ENCODE measurements around the gene CBLC.

The CBLC gene

GRCh38 chr19:44746616-44746945 is 31.1 kb upstream of the CBLC start:
- DNase-seq (ENCODE audit: low read depth): no peak

- DNase-seq (ENCODE audit: low read depth): no peak
Observed at GRCh38 chr19:44746946-44747738, 30.5 kb upstream of the CBLC start.

GRCh38 chr19:44747739-44748425 is 29.8 kb upstream of the CBLC start:
- DNase-seq (ENCODE audit: low read depth): no peak

- DNase-seq (ENCODE audit: low read depth): no peak
Observed at GRCh38 chr19:44748426-44749254, 29.1 kb upstream of the CBLC start, which contains the start of gene BCL3. Gene BCL3 (plus strand): TSS chr19:44748708. CDS start chr19:44748791, 83 bp downstream.

GRCh38 chr19:44749292-44749691 is 28.4 kb upstream of the CBLC start:
- DNase-seq (ENCODE audit: low read depth): no peak

GRCh38 chr19:44749994-44750393 is 27.7 kb upstream of the CBLC start:
- no peak for DNase-seq (ENCODE audit: low read depth)

GRCh38 chr19:44752123-44752815 is 25.4 kb upstream of the CBLC start:
- DNase-seq (ENCODE audit: low read depth): no peak

- DNase-seq (ENCODE audit: low read depth): no peak
Observed at GRCh38 chr19:44752816-44753625, 24.7 kb upstream of the CBLC start.

GRCh38 chr19:44753626-44753931 is 24.1 kb upstream of the CBLC start:
- DNase-seq (ENCODE audit: low read depth): no peak

GRCh38 chr19:44753932-44754749 is 23.5 kb upstream of the CBLC start:
- DNase-seq (ENCODE audit: low read depth): no peak

- DNase-seq (ENCODE audit: low read depth): no peak
Observed at GRCh38 chr19:44754750-44755080, 23.0 kb upstream of the CBLC start.

GRCh38 chr19:44755219-44755618 is 22.5 kb upstream of the CBLC start:
- DNase-seq (ENCODE audit: low read depth): no peak

- no peak for DNase-seq (ENCODE audit: low read depth)
Observed at GRCh38 chr19:44756089-44756562, 21.6 kb upstream of the CBLC start.

GRCh38 chr19:44757057-44757734 is 20.5 kb upstream of the CBLC start:
- DNase-seq (ENCODE audit: low read depth): no peak

GRCh38 chr19:44757735-44758505 is 19.8 kb upstream of the CBLC start:
- DNase-seq (ENCODE audit: low read depth): no peak

- DNase-seq (ENCODE audit: low read depth): no peak
Observed at GRCh38 chr19:44758596-44758995, 19.1 kb upstream of the CBLC start.

GRCh38 chr19:44759083-44759804 is 18.4 kb upstream of the CBLC start:
- no peak for DNase-seq (ENCODE audit: low read depth)

GRCh38 chr19:44762038-44762437 is 15.7 kb upstream of the CBLC start:
- DNase-seq (ENCODE audit: low read depth): no peak

Measured in HS-5 (cell line).